Trophoblast cell (in vitro differentiated cells and primary cell): ENCODE data around the gene XPO6.

Experiments
- DNase-seq, 2 donors: peaks; one replicate each; pipeline ENCODE4 v3.0.0-alpha.2; 2016
- H2AFZ ChIP-seq: 2 replicates; pipeline ENCODE4 v1.6.1; 2013; ENCODE audit warnings: low read length, moderate library complexity, mild to moderate bottlenecking; ENCODE audit not compliant: insufficient read depth, poor library complexity
- H2AK5ac ChIP-seq: 2 replicates; pipeline ENCODE4 v1.6.1; 2013; ENCODE audit warnings: mild to moderate bottlenecking, low read length
- H2BK120ac ChIP-seq: 2 replicates; pipeline ENCODE4 v1.6.1; 2013; ENCODE audit warnings: low read length, mild to moderate bottlenecking, moderate library complexity; ENCODE audit not compliant: insufficient read depth, poor library complexity
- H2BK12ac ChIP-seq: 2 replicates; pipeline ENCODE4 v1.6.1; 2013; ENCODE audit warnings: mild to moderate bottlenecking, low read length, moderate library complexity
- H2BK5ac ChIP-seq: 2 replicates; pipeline ENCODE4 v1.6.1; 2013; ENCODE audit warnings: low read length, low read depth, moderate library complexity, mild to moderate bottlenecking; ENCODE audit not compliant: poor library complexity
- H3K14ac ChIP-seq: 2 replicates; pipeline ENCODE4 v1.6.1; 2013; ENCODE audit warnings: mild to moderate bottlenecking, low read length
- H3K18ac ChIP-seq: 2 replicates; pipeline ENCODE4 v1.6.1; 2013; ENCODE audit warnings: mild to moderate bottlenecking, low read length
- H3K23ac ChIP-seq: 2 replicates; pipeline ENCODE4 v1.6.1; 2013; ENCODE audit warnings: low read length
- H3K27ac ChIP-seq: 2 replicates; pipeline ENCODE4 v1.5.1; 2013; ENCODE audit warnings: low read depth, mild to moderate bottlenecking, inconsistent platforms, low read length, moderate library complexity
- H3K27me3 ChIP-seq: 2 replicates; pipeline ENCODE4 v1.6.1; 2013; ENCODE audit warnings: inconsistent platforms, mild to moderate bottlenecking, low read length, moderate library complexity; ENCODE audit not compliant: insufficient read depth
- H3K36me3 ChIP-seq, 2 experiments: 1 replicate in 1 of 2; 2 replicates in 1 of 2; pipeline ENCODE4 v1.6.1; 2013; ENCODE audit warnings: low read length in 2 of 2, mild to moderate bottlenecking in 2 of 2, moderate library complexity in 1 of 2; ENCODE audit not compliant: insufficient read depth in 2 of 2, control insufficient read depth in 1 of 2
- H3K4ac ChIP-seq: 2 replicates; pipeline ENCODE4 v1.6.1; 2013; ENCODE audit warnings: low read depth, mild to moderate bottlenecking, low read length, moderate library complexity
- H3K4me1 ChIP-seq, 2 experiments: 1 replicate in 1 of 2; 2 replicates in 1 of 2; pipeline ENCODE4 v1.6.1; 2013; ENCODE audit warnings: low read length in 2 of 2, mild to moderate bottlenecking in 2 of 2, moderate library complexity in 1 of 2; ENCODE audit not compliant: insufficient read depth in 2 of 2, control insufficient read depth in 1 of 2
- H3K4me2 ChIP-seq: 2 replicates; pipeline ENCODE4 v1.6.1; 2013; ENCODE audit warnings: inconsistent platforms, mild to moderate bottlenecking, low read length, moderate library complexity
- H3K4me3 ChIP-seq: 2 replicates; pipeline ENCODE4 v1.5.1; 2013; ENCODE audit warnings: mild to moderate bottlenecking, low read depth, low read length, inconsistent platforms
- H3K79me1 ChIP-seq: one replicate; pipeline ENCODE4 v1.6.1; 2013; ENCODE audit warnings: low read length
- H3K79me2 ChIP-seq: 2 replicates; pipeline ENCODE4 v1.6.1; 2013; ENCODE audit warnings: low read length, mild to moderate bottlenecking; ENCODE audit not compliant: control insufficient read depth, insufficient read depth, poor library complexity
- H3K9ac ChIP-seq: 2 replicates; pipeline ENCODE4 v1.6.1; 2013; ENCODE audit warnings: mild to moderate bottlenecking, low read length
- H3K9me3 ChIP-seq: 2 replicates; pipeline ENCODE4 v1.6.1; 2013; ENCODE audit warnings: low read depth, mild to moderate bottlenecking, control low read depth, inconsistent platforms, low read length; ENCODE audit not compliant: insufficient read depth
- H4K12ac ChIP-seq: 2 replicates; pipeline ENCODE4 v1.6.1; 2013; ENCODE audit warnings: low read depth, mild to moderate bottlenecking, low read length, moderate library complexity
- H4K8ac ChIP-seq: 2 replicates; pipeline ENCODE4 v1.6.1; 2013; ENCODE audit warnings: low read depth, mild to moderate bottlenecking, low read length, moderate library complexity
- H4K91ac ChIP-seq: one replicate; pipeline ENCODE4 v1.6.1; 2013; ENCODE audit warnings: low read depth, mild to moderate bottlenecking, low read length, moderate library complexity
- WGBS: extraction: QIAGEN DNeasy Blood & Tissue Kit; methylation state at CpG from one replicate; pipeline ENCODE4 v1.1.7; 2013; ENCODE audit warnings: missing lambda C conversion rate; ENCODE audit not compliant: insufficient read length, insufficient coverage; ENCODE audit errors: extremely low coverage; 5-methylcytosine and 5-hydroxymethylcytosine counted together

Gene XPO6

GRCh38 chr16:28062847-28063521, 148.8 kb downstream of the XPO6 start:
- no CpG with 5 or more reads among the region's 99 CpGs for WGBS
- DNase-seq: no peak

GRCh38 chr16:28062261-28062846, 149.4 kb downstream of the XPO6 start:
- H2BK12ac ChIP-seq: no peak overlapping the region
- peaks cover 32% of the 10 kb centered on the region for H3K27me3 ChIP-seq
- H3K79me2 ChIP-seq: no peaks in the 10 kb centered on the region
- no CpG with 5 or more reads among the region's 39 CpGs for WGBS
- H2BK5ac ChIP-seq: no peak overlapping the region
- H3K18ac ChIP-seq: no peak overlapping the region
- H3K4me3 ChIP-seq: no peak overlapping the region
- no peak overlapping the region for H2BK120ac ChIP-seq
- peaks cover 0 to 2% of the 10 kb centered on the region in 2 experiments for H3K4me1 ChIP-seq
- H3K9ac ChIP-seq: no peak overlapping the region
- H3K27ac ChIP-seq: no peak overlapping the region
- no peaks in the 10 kb centered on the region for H3K36me3 ChIP-seq
- peak overlapping the region; percentile 90 for H3K4me2 ChIP-seq
- no peak overlapping the region for H2AFZ ChIP-seq
- no peak overlapping the region for H4K12ac ChIP-seq
- H4K91ac ChIP-seq: no peak overlapping the region
- no peak overlapping the region for H2AK5ac ChIP-seq
- peaks cover 5% of the 10 kb centered on the region for H3K9me3 ChIP-seq
- no peak overlapping the region for H3K4ac ChIP-seq
- H3K79me1 ChIP-seq: no peaks in the 10 kb centered on the region
- no peak overlapping the region for H3K14ac ChIP-seq
- H3K23ac ChIP-seq: no peak overlapping the region
- DNase-seq: no peak
- no peak overlapping the region for H4K8ac ChIP-seq

More at GRCh38 chr16:28062847-28063521, 148.8 kb downstream of the XPO6 start:
- H3K27me3 ChIP-seq: peaks cover 32% of the 10 kb centered on the region
- H3K4me2 ChIP-seq: peak overlapping the region; percentile 90
- no peaks in the 10 kb centered on the region for H3K79me2 ChIP-seq
- no peak overlapping the region for H2AFZ ChIP-seq
- H3K36me3 ChIP-seq: no peaks in the 10 kb centered on the region
- no peak overlapping the region for H2BK12ac ChIP-seq
- H2AK5ac ChIP-seq: no peak overlapping the region
- H4K91ac ChIP-seq: no peak overlapping the region
- H3K4ac ChIP-seq: no peak overlapping the region
- H3K14ac ChIP-seq: no peak overlapping the region
- H4K8ac ChIP-seq: no peak overlapping the region
- H2BK120ac ChIP-seq: no peak overlapping the region
- peaks cover 5% of the 10 kb centered on the region for H3K9me3 ChIP-seq
- no peaks in the 10 kb centered on the region for H3K79me1 ChIP-seq
- H3K23ac ChIP-seq: no peak overlapping the region
- no peak overlapping the region for H3K9ac ChIP-seq
- H3K4me1 ChIP-seq: peaks cover 0 to 2% of the 10 kb centered on the region in 2 experiments
- H3K27ac ChIP-seq: no peak overlapping the region
- no peak overlapping the region for H2BK5ac ChIP-seq
- H4K12ac ChIP-seq: no peak overlapping the region
- no peak overlapping the region for H3K18ac ChIP-seq
- H3K4me3 ChIP-seq: peak overlapping the region; percentile 60

- no peaks in the 10 kb centered on the region for H3K36me3 ChIP-seq
- no peaks in the 10 kb centered on the region for H3K79me2 ChIP-seq
- no peak overlapping the region for H4K8ac ChIP-seq
- peaks cover 0 to 2% of the 10 kb centered on the region in 2 experiments for H3K4me1 ChIP-seq
- H3K18ac ChIP-seq: no peak overlapping the region
- H2BK5ac ChIP-seq: no peak overlapping the region
- H2AFZ ChIP-seq: no peak overlapping the region
- DNase-seq: no peak
- H3K27ac ChIP-seq: no peak overlapping the region
- no peak overlapping the region for H3K4me2 ChIP-seq
- H2BK120ac ChIP-seq: no peak overlapping the region
- no peak overlapping the region for H4K91ac ChIP-seq
- no peaks in the 10 kb centered on the region for H3K79me1 ChIP-seq
- H3K23ac ChIP-seq: no peak overlapping the region
- no peak overlapping the region for H3K4me3 ChIP-seq
- no peak overlapping the region for H2BK12ac ChIP-seq
- no peak overlapping the region for H3K14ac ChIP-seq
- no peak overlapping the region for H3K4ac ChIP-seq
- no peak overlapping the region for H4K12ac ChIP-seq
- no peak overlapping the region for H2AK5ac ChIP-seq
- H3K27me3 ChIP-seq: peaks cover 32% of the 10 kb centered on the region
- no peak overlapping the region for H3K9ac ChIP-seq
- peaks cover 3% of the 10 kb centered on the region for H3K9me3 ChIP-seq
- no CpG with 5 or more reads among the region's 10 CpGs for whole genome bisulfite sequencing
Measured at GRCh38 chr16:28061352-28062101, 150.2 kb downstream of the XPO6 start.

- Histone ChIP-seq H3K79me1 (no peaks in the 10 kb centered on the region), H3K14ac (no peak overlapping the region), H4K12ac (no peak overlapping the region), H3K27me3 (peaks cover 32% of the 10 kb centered on the region), H2BK120ac (no peak overlapping the region), H3K79me2 (no peaks in the 10 kb centered on the region), H3K9me3 (peaks cover under 1% of the 10 kb centered on the region), H4K8ac (no peak overlapping the region), H2BK12ac (no peak overlapping the region), H3K23ac (no peak overlapping the region), H3K9ac (no peak overlapping the region), H2AFZ (no peak overlapping the region), H3K18ac (no peak overlapping the region), H3K4me2 (no peak overlapping the region), H3K4me3 (no peak overlapping the region), H3K36me3 (no peaks in the 10 kb centered on the region), H4K91ac (no peak overlapping the region), H3K27ac (no peak overlapping the region), H3K4me1 (peaks cover 0 to 2% of the 10 kb centered on the region in 2 experiments), H2AK5ac (no peak overlapping the region), H2BK5ac (no peak overlapping the region), H3K4ac (no peak overlapping the region)
- WGBS: 100% methylated on average over 1 of the region's 12 CpGs
- DNase-seq: no peak
Measured at GRCh38 chr16:28059841-28060575, 151.8 kb downstream of the XPO6 start.
